Islet precursor cell (in vitro differentiated cells): ENCODE measurements around the gene MNX1.

ENCODE experiments used
- DNase-seq: peaks from one replicate; pipeline ENCODE4 v3.0.0-alpha.2; 2018

Gene MNX1

DNA sequence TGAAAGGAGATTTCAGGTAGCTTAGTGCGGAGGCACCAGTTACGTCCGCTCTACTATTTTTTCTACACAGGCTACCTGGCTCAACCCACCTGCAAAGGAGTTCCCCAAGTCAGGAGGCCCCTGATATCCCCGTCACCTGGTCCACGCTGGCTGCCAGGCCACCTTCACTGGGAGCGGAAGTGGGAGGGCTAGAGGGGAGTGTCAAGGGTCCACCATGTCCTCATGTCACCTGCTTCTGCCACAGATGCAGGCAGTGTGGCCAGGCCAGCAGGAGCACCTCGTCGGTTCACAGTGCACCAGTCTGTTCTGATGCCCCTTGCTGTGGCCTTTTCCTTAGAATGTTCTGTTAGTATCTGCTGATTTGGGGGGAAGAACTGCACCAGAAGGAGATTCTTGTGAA, 44.1 kb downstream of the MNX1 start:
- DNase-seq, result peak; percentile 38

DNA sequence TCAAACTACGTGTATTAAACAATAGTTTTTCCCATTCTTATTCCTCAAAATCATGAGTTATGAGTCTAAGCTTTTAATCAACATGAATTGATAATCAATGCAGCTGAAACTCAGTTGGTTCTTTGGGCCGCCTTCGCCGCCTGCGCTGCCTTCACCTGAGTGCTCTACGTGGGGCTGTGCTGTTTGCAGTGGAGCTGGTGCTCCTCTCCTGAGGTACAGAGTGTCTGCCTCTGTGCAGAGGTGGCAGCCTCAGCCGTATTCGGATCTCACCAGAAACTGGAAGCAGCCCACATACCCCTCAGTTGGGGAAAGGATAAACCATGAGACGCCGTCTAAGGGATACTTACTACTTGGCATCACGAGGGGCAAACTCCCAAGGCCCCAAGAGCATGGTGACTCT, 45.5 kb downstream of the MNX1 start:
- peak; percentile 43 for DNase-seq

DNA sequence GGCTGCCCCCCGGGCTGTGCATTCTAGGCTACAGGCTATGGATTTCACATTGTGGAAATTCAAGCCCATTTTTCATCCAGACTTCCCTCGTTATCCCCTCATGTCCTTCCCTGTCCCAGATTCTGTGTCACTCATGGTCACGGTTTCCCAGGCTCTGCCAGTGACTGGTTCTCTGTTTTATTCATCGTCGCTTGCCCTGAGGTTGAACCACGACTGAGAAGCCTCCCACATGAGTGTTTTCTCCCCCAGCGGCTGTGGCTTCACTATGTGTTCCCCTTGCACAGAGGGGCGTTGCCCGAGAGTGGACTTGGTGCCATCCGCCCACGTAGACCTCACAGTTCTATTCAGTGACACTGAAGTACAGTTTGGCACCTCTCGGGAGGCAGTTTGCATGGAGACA, 47.0 kb downstream of the MNX1 start:
- DNase-seq, result no peak

DNA sequence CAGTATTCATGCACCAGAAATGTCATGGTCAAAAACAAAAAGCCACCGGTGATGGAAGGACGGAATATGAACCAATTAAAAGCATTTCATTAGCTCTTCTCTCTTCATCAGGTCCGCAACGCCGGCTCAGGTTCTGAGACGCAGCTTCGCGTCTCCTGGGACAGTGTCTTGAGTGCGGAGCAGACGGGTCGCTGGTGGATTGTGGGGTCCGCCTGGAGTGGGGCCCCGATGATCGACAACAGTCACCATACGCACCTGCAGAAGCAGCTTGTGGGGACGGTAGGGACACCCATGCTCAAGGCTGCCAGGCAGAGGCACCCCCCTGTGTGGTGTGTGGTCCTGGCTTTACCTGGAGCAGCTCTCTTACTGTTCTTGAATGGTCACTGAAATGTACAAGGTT, 47.6 kb downstream of the MNX1 start:
- no peak for DNase-seq

DNA sequence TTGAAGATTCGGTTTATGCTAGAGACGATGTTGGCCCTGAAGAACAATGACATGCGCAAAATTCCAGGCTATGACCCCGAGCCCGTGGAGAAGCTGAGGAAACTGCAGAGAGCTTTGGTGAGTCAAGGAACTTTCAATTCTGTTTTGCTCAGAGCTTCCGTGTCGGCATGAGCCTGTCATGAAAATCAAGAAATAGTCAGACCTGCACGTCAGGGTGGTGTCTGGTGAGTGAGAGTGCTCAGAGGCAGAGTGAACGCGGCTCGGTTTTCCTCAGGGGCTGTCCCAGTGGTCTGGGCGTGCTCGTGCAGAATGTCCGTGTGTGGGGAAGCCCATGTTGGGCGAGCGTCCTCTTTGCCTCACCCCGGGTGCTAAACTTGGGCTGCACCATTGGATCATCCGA, 48.3 kb downstream of the MNX1 start:
- DNase-seq, result peak; percentile 21

DNA sequence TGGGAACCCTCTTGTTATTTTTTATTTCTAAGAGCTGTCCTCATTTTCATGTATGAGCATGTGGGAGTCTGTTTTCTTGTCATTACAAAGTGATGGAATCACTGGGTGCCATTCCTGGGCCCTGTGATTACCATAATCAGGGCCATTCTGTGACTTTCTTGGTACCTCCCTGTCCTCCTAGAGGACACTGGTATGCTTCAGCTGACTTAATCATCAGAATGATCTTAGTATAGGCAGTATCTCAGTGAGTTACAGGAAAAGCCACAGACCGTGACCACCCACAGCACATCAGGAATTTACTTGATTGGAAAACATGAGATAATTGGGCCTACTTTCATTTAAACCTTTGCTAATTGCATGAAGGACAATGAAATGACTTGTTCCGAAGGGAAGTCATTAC, 53.7 kb downstream of the MNX1 start:
- DNase-seq, result no peak

DNA sequence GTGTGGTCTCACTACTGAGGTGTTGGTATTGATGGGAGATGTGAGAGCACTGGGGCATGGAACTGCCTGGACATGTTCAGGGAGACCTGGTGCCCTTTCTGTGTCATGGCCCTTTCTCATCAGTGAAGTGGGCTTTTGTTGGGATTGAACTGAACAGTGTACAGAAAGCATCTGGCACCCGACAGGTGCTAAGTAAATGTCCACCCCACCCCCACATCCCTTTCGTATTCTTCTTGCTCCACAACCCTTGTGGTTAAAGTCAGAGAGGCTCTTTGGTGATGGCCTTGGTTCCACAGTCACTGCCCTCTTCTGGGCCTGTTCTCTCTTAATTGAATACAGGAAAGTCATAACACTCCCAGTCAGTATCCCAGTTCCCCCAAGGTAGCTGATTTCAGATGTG, 55.5 kb downstream of the MNX1 start:
- DNase-seq, result no peak
